Esophagus muscularis mucosa (tissue), 3 donors: ENCODE results near the gene BICRA.

Experiments
- CTCF ChIP-seq, 3 experiments: fragments of 200-600 bp in 2 of 3; fragments of 450-650 bp in 1 of 3; sonication (generic) in 2 of 3; IDR thresholded peaks; one replicate each; pipeline ENCODE4 v1.5.1; 2017 to 2019; ENCODE audit warnings: antibody characterized with exemption in 3 of 3, mild to moderate bottlenecking in 2 of 3, moderate library complexity in 1 of 3
- POLR2A ChIP-seq: fragments of 450-650 bp; IDR thresholded peaks from one replicate; pipeline ENCODE4 v1.6.1; 2017; ENCODE audit warnings: antibody characterized with exemption, moderate library complexity, mild to moderate bottlenecking, low read depth
- POLR2AphosphoS5 ChIP-seq, 2 donors: sonication (generic); formaldehyde crosslinking; IDR thresholded peaks; one replicate each; pipeline ENCODE4 v1.6.1; 2017; ENCODE audit warnings: antibody characterized with exemption in 2 of 2

DNA sequence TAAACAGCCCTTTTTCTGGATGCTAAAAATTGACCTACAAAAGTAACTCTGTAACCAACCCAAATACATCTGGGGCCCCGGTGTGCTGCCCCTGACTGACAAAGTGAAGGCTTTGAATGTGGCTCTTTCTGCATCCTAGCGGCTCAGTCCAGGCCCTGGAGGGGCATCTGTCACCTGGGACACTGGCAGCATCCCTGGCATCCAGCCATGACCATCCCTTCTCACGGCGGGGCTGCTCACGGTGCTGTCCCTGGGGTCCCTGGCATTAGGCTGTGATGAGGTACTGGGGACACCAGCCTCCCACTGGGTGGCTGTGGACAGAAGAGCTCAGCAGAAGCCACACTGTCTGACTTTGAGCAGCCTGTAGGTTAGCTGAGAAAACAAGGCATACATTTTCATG lies 34.3 kb downstream of the BICRA start:
- TF ChIP-seq CTCF (IDR thresholded peaks at IDR 0.05) (no peak), POLR2AphosphoS5 (IDR thresholded peaks at IDR 0.05) (no peak), POLR2A (no peak)
